T47D (cell line): ENCODE measurements around the gene CCN5.

Experiments used
- DNase-seq, 2 experiments: peaks; one replicate each; pipeline versions ENCODE4 v3.0.0 to v3.0.0-alpha.2; 2011 to 2012; ENCODE audit warnings: low read depth in 1 of 2, low spot score in 1 of 2
- JUND ChIP-seq: IDR thresholded peaks from 2 replicates; pipeline ENCODE4 v1.6.1; 2012; ENCODE audit warnings: low read depth
- in situ Hi-C: cut with HindIII; loops from 2 replicates; pipeline ENCODE4 v1.10.0; 2016; ENCODE audit warnings: low sequenced_read_pairs, low pct_unique_long_range_greater_than_20kb

CCN5 gene

DNA sequence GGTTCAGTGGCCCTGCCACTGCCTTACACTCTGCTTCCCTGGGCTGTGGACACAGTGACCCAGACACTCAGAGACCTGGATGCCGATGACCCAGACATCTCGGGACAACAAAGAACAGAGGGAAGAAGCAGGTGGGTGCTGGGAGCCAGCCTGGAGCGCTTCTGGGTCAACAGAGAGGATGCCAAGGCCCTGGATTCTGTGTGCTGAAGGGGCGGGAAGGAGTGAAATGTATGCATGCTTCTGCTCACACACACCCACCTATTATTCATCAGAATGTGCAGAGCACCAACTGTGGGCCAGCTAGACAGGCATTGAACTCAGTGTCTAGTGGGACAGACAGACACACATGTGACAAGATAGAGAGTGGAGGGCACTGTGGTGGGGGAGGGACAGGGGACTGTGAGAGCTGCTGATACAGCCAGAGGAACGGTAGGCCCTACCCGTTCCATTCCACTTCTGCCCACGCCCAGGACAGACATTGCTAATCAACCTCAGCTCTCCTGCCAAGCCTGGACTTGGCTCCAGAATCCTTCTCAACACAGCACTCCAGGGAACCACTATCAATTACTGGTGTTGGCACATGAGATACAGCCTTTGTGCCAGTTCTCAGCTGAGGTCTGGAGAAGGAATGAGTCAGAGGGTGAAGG lies 50.7 kb downstream of the CCN5 start:
- in situ Hi-C loops = no loop called here
- DNase-seq = peak in 1 of 2 experiments; percentile 84
- TF ChIP-seq JUND = no peak

DNA sequence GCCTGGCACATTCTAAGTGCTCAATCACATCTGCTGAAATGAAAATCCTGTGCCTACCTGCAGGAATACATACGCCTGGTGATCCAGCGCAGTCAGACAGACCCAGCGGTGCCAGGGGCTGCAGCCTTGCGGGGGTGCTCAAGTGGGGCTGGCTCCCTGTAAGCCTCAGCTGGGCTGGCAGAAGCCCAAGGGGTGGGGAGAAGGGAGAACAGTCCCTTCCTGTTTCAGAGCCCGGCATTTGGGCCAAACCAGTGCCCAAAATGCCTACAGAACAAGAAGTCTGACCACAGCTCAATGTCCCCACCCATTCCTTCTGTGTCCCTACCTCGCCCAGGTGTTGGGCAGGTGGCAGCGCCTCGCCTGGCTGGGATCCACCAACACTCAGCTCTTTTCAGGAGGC lies 53.1 kb downstream of the CCN5 start:
- TF ChIP-seq JUND = no peak
- in situ Hi-C loops = no loop called here
- no peak for DNase-seq

DNA sequence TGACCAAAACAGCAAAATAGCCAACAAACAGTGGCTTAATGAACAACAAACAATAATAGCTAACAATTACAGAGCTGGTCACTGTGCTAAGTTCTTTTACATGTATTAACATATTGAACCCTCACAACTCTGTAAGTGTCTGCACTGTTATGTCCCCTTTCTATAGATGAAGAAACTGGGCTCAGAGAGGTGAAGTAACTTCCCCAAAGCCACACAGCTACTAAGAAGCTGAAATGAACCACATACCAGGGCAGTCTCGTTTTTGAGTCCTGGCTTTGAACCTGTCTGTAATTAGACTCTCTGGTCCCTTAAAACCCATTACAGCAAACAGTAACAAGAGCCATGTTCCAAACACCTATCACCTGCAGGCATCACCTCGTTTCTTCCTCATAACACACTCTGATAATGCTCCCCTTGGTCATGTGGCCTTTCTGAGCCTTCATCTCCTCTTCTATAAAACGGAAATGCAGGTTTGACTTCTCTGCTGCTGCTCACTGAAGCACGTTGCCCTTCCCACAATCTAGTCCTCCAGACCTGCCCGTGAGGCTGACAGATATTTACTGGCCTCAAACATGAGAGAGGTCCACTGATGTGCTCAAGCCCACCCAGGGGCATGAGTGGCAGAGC lies 53.8 kb downstream of the CCN5 start:
- in situ Hi-C loops = no loop called here
- DNase-seq = no peak
- no peak for TF ChIP-seq JUND

DNA sequence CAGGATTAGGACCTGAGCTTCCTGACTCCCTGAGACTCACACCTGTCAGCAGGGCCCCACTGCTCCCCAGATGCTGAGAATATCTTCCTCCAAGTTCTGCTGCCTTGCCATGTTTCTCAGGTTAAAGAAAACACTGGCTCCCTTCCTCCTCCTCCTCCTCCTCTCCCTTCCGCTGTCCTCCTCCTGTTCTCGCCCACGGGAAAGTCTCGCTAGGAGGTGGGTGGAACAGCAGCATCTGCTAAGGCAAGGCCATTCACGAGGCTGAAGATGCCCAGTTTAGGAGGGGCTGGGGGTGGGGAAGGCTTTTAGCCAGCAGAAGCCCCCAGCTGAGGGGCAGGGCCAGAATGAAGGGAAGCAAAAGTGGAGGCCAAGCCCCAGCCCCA lies 54.3 kb downstream of the CCN5 start:
- in situ Hi-C loops = no loop called here
- TF ChIP-seq JUND = no peak

DNA sequence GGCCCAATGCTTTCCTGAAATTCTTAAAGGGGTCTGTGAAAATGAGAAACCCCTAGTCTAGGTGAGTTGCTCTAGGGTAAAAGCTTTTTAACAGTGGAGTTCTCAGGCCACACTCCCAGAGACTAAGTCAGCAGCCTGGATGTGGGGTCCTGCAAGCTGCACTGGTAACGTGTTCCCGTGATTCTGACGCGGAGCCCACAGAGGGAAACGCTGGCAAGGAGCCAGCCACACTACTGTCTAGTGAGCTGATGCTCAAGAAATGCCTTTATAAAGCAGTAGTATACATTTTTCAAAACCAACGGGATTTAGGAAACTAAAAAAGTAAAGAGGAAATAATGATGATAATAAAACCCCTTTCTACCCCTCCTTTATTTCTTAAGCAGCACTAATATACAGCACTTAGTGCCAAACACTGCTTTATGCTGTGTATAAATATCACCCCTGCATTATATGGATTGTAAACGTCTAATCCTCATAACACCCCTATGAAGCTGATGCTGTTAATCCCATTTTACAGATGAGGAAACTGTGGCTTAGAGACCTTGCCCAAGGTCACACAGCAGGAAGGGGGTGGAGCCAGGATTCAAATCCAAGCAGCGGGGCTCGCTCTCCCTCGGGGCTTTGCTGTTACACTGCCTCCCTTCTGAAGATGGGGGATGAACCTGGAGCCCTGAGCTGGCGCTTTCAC lies 55.5 kb downstream of the CCN5 start:
- TF ChIP-seq JUND = no peak
- DNase-seq = no peak
- in situ Hi-C loops = no loop called here

More for the DNA sequence above, 54.3 kb downstream of the CCN5 start:
- DNase-seq = no peak

DNA sequence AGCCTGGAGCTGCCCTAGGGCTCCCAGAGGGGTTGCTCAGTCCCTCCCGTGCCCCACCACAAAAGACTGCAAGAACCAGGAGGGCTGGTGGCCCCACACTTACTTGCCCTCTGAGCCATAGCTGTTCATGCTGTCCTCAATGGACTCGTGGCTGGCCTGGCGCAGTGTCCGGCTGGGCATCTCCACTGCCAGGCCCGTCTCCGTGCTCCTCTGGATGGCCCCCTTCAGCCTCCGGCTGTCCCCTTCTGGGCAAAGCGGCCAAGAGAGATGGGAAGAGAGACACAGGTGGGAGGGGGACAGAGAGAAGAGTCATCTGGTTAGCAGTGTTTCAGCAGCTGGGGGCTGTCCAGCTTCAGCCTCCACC lies 56.0 kb downstream of the CCN5 start:
- in situ Hi-C loops = no loop called here
- no peak for TF ChIP-seq JUND
- no peak for DNase-seq

DNA sequence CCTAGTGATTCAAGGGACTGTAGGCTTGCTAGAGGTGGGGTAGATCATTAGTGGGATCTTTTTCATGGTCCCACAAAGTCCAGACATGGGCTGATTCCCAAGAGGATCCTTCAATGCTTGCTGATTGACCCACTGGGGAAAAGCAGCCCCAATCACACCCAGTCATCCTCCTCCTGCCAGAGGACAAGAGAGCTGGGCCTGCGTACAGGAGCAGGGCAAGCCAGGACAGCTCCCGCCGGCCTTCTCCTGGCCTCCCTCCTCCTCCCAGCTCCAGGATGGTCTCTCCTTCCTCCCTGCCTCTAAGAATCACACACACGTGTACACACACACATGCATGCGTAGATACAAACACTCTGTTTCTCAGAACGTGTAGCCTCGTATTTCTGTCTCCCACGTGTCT lies 57.5 kb downstream of the CCN5 start:
- no peak for TF ChIP-seq JUND
- no peak for DNase-seq
- in situ Hi-C loops = no loop called here

DNA sequence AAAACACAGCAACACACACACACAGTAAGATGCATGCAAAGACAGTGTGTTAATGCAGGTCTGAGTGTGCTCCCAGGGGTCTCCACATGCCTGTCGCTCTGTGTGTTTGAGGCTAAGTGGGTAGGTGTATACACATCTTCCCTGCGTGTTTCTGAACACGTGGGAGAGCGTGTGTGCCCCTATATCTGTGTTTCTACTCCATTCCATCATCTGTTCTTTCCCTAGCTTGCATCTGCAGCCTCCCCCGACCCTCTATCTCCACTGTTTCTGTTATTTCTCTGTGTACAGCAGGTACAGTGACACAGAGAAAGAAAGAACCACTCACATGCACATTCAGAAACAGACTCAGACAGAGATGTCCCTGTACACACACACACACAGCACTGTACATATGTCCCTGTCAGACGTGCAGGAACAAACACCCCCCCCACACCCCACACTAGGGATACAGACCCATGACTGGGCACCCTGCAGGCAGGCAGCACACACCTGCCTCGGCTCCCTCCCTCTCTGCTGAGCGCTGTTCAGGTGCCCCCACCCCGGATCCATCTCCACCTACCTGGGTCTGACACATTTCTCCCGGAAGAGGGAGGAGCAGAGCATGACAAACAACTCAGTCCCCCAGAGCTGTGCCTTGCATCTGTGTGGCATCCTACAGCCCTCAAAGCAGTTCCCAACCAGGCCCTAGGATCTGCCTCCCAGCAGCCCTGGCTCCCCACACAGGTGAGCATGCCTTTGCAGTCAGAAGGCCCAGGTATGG lies 58.1 kb downstream of the CCN5 start:
- no peak for DNase-seq
- in situ Hi-C loops = no loop called here
- no peak for TF ChIP-seq JUND

DNA sequence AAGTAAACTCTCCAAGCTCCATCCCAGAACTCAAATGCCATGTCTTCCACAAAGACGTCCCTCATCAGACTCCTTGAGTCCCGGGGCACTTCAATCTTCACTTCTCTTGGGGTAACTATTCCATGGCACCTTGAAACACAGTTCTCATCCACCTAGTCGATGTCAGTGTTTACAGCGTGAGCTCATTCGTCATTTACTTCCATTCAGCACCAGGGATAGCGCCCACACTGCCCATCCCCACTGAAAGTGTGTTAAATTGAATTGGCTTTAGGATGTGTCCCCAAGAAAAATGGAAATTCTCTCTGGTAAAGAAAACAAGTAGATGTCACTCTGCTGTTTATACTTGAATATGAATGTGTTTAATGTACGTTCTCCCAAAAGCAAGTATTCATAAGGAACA lies 61.8 kb downstream of the CCN5 start:
- no peak for TF ChIP-seq JUND
- in situ Hi-C loops = no loop called here
- DNase-seq = peak; percentile 48 to 81
